ACC112 (cell line): ENCODE data around the gene NUDT4B.
"Not testable (repeated sequence)": the region's sequence is repeated elsewhere in the genome, so short reads cannot be mapped to it uniquely, and the experiment has no call there.

Experiments used
- H2AFZ ChIP-seq: fragments of 200-600 bp; sonication (generic); one replicate; pipeline ENCODE4 v1.6.0; 2017; ENCODE audit warnings: antibody characterized with exemption, low read length; ENCODE audit not compliant: unreplicated experiment
- H3K27ac ChIP-seq: fragments of 200-600 bp; sonication (generic); 2 replicates; pipeline ENCODE4 v1.5.1; 2014; ENCODE audit warnings: low read depth, mild to moderate bottlenecking, antibody characterized with exemption, low read length, moderate library complexity
- H3K27me3 ChIP-seq: fragments of 200-600 bp; sonication (generic); 2 replicates; pipeline ENCODE4 v1.6.1; 2014; ENCODE audit warnings: mild to moderate bottlenecking, antibody characterized with exemption, low read length, moderate library complexity, mixed read lengths; ENCODE audit not compliant: insufficient read depth
- H3K36me3 ChIP-seq: fragments of 200-600 bp; sonication (generic); 2 replicates; pipeline ENCODE4 v1.6.1; 2016; ENCODE audit warnings: mild to moderate bottlenecking, antibody characterized with exemption, low read length, moderate library complexity, mixed read lengths; ENCODE audit not compliant: insufficient read depth
- H3K4me1 ChIP-seq: fragments of 200-600 bp; sonication (generic); one replicate; pipeline ENCODE4 v1.6.1; 2016; ENCODE audit warnings: low read length, mixed read lengths; ENCODE audit not compliant: insufficient read depth, unreplicated experiment, control insufficient read depth
- H3K4me3 ChIP-seq: fragments of 200-600 bp; sonication (generic); 2 replicates; pipeline ENCODE4 v1.5.1; 2014; ENCODE audit warnings: mild to moderate bottlenecking, low read depth, low read length
- H3K79me2 ChIP-seq: fragments of 200-600 bp; sonication (generic); one replicate; pipeline ENCODE4 v1.6.0; 2016; ENCODE audit warnings: low read length; ENCODE audit not compliant: control insufficient read depth, unreplicated experiment, insufficient read depth

The NUDT4B gene

GRCh38 chr1:148743200-148743599 is 5.4 kb upstream of the NUDT4B start:
- H3K4me1 ChIP-seq, H2AFZ ChIP-seq, H3K79me2 ChIP-seq, H3K36me3 ChIP-seq, H3K27me3 ChIP-seq, H3K4me3 ChIP-seq, H3K27ac ChIP-seq: not testable (repeated sequence)

- H3K79me2 ChIP-seq, H2AFZ ChIP-seq, H3K36me3 ChIP-seq, H3K4me1 ChIP-seq, H3K4me3 ChIP-seq, H3K27ac ChIP-seq, H3K27me3 ChIP-seq: not testable (repeated sequence)
These were observed 4.6 kb upstream of the NUDT4B start for GRCh38 chr1:148743726-148744720.

- H3K4me1 ChIP-seq, H3K27me3 ChIP-seq, H3K27ac ChIP-seq, H3K79me2 ChIP-seq, H3K4me3 ChIP-seq, H2AFZ ChIP-seq, H3K36me3 ChIP-seq: not testable (repeated sequence)
These were observed 734 bp downstream of the NUDT4B start for GRCh38 chr1:148749335-148749681.

- H3K27ac ChIP-seq, H3K27me3 ChIP-seq, H3K4me1 ChIP-seq, H3K79me2 ChIP-seq, H3K4me3 ChIP-seq, H2AFZ ChIP-seq, H3K36me3 ChIP-seq: not testable (repeated sequence)
These were observed 7.7 kb downstream of the NUDT4B start for GRCh38 chr1:148756231-148756630.

GRCh38 chr1:148757446-148757845 is 8.9 kb downstream of the NUDT4B start:
- not testable (repeated sequence) for H2AFZ ChIP-seq, H3K4me1 ChIP-seq, H3K36me3 ChIP-seq, H3K27ac ChIP-seq, H3K79me2 ChIP-seq, H3K27me3 ChIP-seq, H3K4me3 ChIP-seq

GRCh38 chr1:148758412-148758811 is 9.8 kb downstream of the NUDT4B start:
- not testable (repeated sequence) for H2AFZ ChIP-seq, H3K36me3 ChIP-seq, H3K27me3 ChIP-seq, H3K4me3 ChIP-seq, H3K27ac ChIP-seq, H3K79me2 ChIP-seq, H3K4me1 ChIP-seq

- H3K4me3 ChIP-seq, H3K27ac ChIP-seq, H2AFZ ChIP-seq, H3K4me1 ChIP-seq, H3K36me3 ChIP-seq, H3K79me2 ChIP-seq, H3K27me3 ChIP-seq: not testable (repeated sequence)
These were observed 10.4 kb downstream of the NUDT4B start for GRCh38 chr1:148758925-148759324.

GRCh38 chr1:148759749-148760148 is 11.2 kb downstream of the NUDT4B start:
- not testable (repeated sequence) for H3K79me2 ChIP-seq, H3K4me3 ChIP-seq, H3K36me3 ChIP-seq, H3K27me3 ChIP-seq, H2AFZ ChIP-seq, H3K4me1 ChIP-seq
- H3K27ac ChIP-seq = peak overlapping the region; percentile 63

GRCh38 chr1:148760206-148760605 is 11.6 kb downstream of the NUDT4B start:
- not testable (repeated sequence) for H2AFZ ChIP-seq, H3K36me3 ChIP-seq, H3K27ac ChIP-seq, H3K27me3 ChIP-seq, H3K79me2 ChIP-seq, H3K4me1 ChIP-seq, H3K4me3 ChIP-seq

GRCh38 chr1:148761360-148761759 is 12.8 kb downstream of the NUDT4B start:
- not testable (repeated sequence) for H2AFZ ChIP-seq, H3K36me3 ChIP-seq, H3K4me1 ChIP-seq, H3K79me2 ChIP-seq, H3K27ac ChIP-seq, H3K27me3 ChIP-seq, H3K4me3 ChIP-seq

GRCh38 chr1:148765238-148766019 is 16.9 kb downstream of the NUDT4B start:
- not testable (repeated sequence) for H3K4me1 ChIP-seq, H3K27ac ChIP-seq, H3K27me3 ChIP-seq, H3K4me3 ChIP-seq, H3K36me3 ChIP-seq, H3K79me2 ChIP-seq, H2AFZ ChIP-seq
